Endothelial cell of umbilical vein (primary cell): ENCODE data around the gene STAT5B. TPM values are rescaled to one million over a fixed set of nuclear protein-coding genes. Genes with fewer than 3 reads are reported as not detected.

Experiments used
- BruUV-seq: library from RNA; stranded (reverse); fragments of 400-500 nt; replicated peaks from 2 replicates; lab custom pipeline; 2021; lab: Mats Ljungman, UMichigan
- CTCF ChIA-PET: fragments of 300-600, 350-600 bp; sonication (Branson Sonifier 250); formaldehyde crosslinking; loops from one replicate; lab custom pipeline; 2021; ENCODE audit warnings: antibody characterized with exemption, inconsistent platforms; lab: Charles Lee
- POLR2A ChIA-PET: fragments of 300-600, 350-600 bp; sonication (Branson Sonifier 250); formaldehyde crosslinking; loops from one replicate; lab custom pipeline; 2021; ENCODE audit warnings: antibody characterized with exemption, inconsistent platforms; lab: Charles Lee
- DNase-seq: peaks from one replicate; pipeline ENCODE4 v3.0.0-alpha.2; 2011; ENCODE audit warnings: low read depth, low spot score
- FAIRE-seq: peaks from 2 replicates; lab custom pipeline; 2011; peaks lifted over from hg19 to GRCh38; lab: Jason Lieb, UNC
- H2AFZ ChIP-seq: 2 replicates; pipeline ENCODE4 v1.6.0; 2012; ENCODE audit warnings: low read depth, low read length, control low read depth, inconsistent platforms
- H3K27ac ChIP-seq: 2 replicates; pipeline ENCODE4 v1.5.1; 2011; ENCODE audit warnings: low read depth, mild to moderate bottlenecking, control low read depth, low read length, moderate library complexity; ENCODE audit not compliant: insufficient read depth
- H3K27me3 ChIP-seq, 2 experiments: 2 replicates each; pipeline versions ENCODE4 v1.6.0 to v1.6.1; 2011; ENCODE audit warnings: low read length in 2 of 2, mixed read lengths in 1 of 2; ENCODE audit not compliant: control insufficient read depth in 2 of 2, insufficient read depth in 2 of 2
- H3K36me3 ChIP-seq, 2 experiments: 2 replicates in 1 of 2; 3 replicates in 1 of 2; pipeline ENCODE4 v1.5.1; 2011; ENCODE audit warnings: low read length in 2 of 2, mild to moderate bottlenecking in 1 of 2, moderate library complexity in 1 of 2; ENCODE audit not compliant: control insufficient read depth in 2 of 2, insufficient read depth in 2 of 2; ENCODE audit errors: extremely low read depth in 1 of 2
- H3K4me1 ChIP-seq: 3 replicates; pipeline ENCODE4 v1.5.1; 2011; ENCODE audit warnings: mild to moderate bottlenecking, low read length; ENCODE audit not compliant: control insufficient read depth, insufficient read depth; ENCODE audit errors: extremely low read depth
- H3K4me2 ChIP-seq: 2 replicates; pipeline ENCODE4 v1.6.1; 2011; ENCODE audit warnings: low read length, control low read depth, mixed read lengths; ENCODE audit not compliant: insufficient read depth
- H3K4me3 ChIP-seq, 3 experiments: fragments of 200-600 bp in 1 of 3; sonication (generic), shearing (Covaris generic) in 1 of 3; replicated peaks in 1 of 3; 2 replicates each; pipeline ENCODE4 v1.5.1; 2011 to 2016; ENCODE audit warnings: control low read depth in 3 of 3, low read length in 3 of 3, mild to moderate bottlenecking in 2 of 3, inconsistent platforms in 1 of 3, low read depth in 1 of 3, moderate library complexity in 1 of 3; ENCODE audit not compliant: insufficient read depth in 1 of 3
- H3K79me2 ChIP-seq: 2 replicates; pipeline ENCODE4 v1.6.0; 2012; ENCODE audit warnings: low read length, inconsistent platforms; ENCODE audit not compliant: control insufficient read depth, insufficient read depth
- H3K9ac ChIP-seq: replicated peaks from 2 replicates; pipeline ENCODE3; 2011; ENCODE audit warnings: low read length, control low read depth; ENCODE audit not compliant: insufficient read depth; ENCODE audit errors: extremely low read depth
- H3K9me1 ChIP-seq: replicated peaks from 3 replicates; pipeline ENCODE4 v1.6.0; 2011; ENCODE audit warnings: mild to moderate bottlenecking, low read length; ENCODE audit not compliant: control insufficient read depth, insufficient read depth; ENCODE audit errors: extremely low read depth
- H3K9me3 ChIP-seq: replicated peaks from 2 replicates; pipeline ENCODE4 v1.5.1; 2012; ENCODE audit warnings: low read length, inconsistent platforms; ENCODE audit not compliant: control insufficient read depth, insufficient read depth
- H4K20me1 ChIP-seq: replicated peaks from 2 replicates; pipeline ENCODE3; 2011; ENCODE audit warnings: mild to moderate bottlenecking, low read length; ENCODE audit not compliant: control insufficient read depth, insufficient read depth; ENCODE audit errors: extremely low read depth
- FOS ChIP-seq: IDR thresholded peaks from 2 replicates; pipeline ENCODE4 v1.6.1; 2011; ENCODE audit warnings: mild to moderate bottlenecking, low read length, moderate library complexity, borderline replicate concordance; ENCODE audit not compliant: insufficient read depth
- GATA2 ChIP-seq: IDR thresholded peaks from 2 replicates; pipeline ENCODE4 v1.7.0; 2011; ENCODE audit warnings: low read depth, mild to moderate bottlenecking, moderate library complexity, mixed read lengths, low read length; ENCODE audit not compliant: insufficient read length, insufficient read depth
- JUN ChIP-seq: IDR thresholded peaks from 2 replicates; pipeline ENCODE4 v1.6.1; 2011; ENCODE audit warnings: borderline replicate concordance, low read depth; ENCODE audit not compliant: insufficient read length, insufficient read depth
- MYC ChIP-seq: IDR thresholded peaks from one replicate; pipeline ENCODE4 v1.6.1; 2011; ENCODE audit warnings: mild to moderate bottlenecking, low read depth, low read length
- POLR2A ChIP-seq: IDR thresholded peaks from 2 replicates; pipeline ENCODE4 v1.6.1; 2012; ENCODE audit warnings: low read depth, mild to moderate bottlenecking, control low read depth, low read length
- POLR2AphosphoS5 ChIP-seq: IDR thresholded peaks from 2 replicates; pipeline ENCODE4 v1.6.1; 2012; ENCODE audit warnings: low read depth, mild to moderate bottlenecking, control low read depth, low read length, moderate library complexity; ENCODE audit not compliant: insufficient read depth
- dilution Hi-C: fragments of 300-500 bp; cut with MboI; formaldehyde crosslinking; loops from one replicate; pipeline ENCODE4 v1.15.0; 2019; ENCODE audit warnings: low sequenced_read_pairs; ENCODE audit not compliant: extremely low pct_ligation_motif_present
- intact Hi-C: fragments of 100-400 bp; cut with micrococcal nuclease; formaldehyde crosslinking; loops from one replicate; pipeline ENCODE4 v1.10.0; 2022
- polyA plus RNA-seq, 4 experiments: library from polyadenylated mRNA; depleted of rRNA in 3 of 4; stranded (reverse) in 3 of 4; unstranded in 1 of 4; fragments of >200 nt; gene quantifications; 2 replicates each; pipeline versions ENCODE4 v1.2.1 to v1.2.3, GENCODE V29; 2011 to 2012; ENCODE audit warnings: missing spikeins in 1 of 4
- total RNA-seq: library from RNA; stranded (reverse); gene quantifications from 2 replicates; pipeline ENCODE4 v1.2.3, GENCODE V29; 2021
- TF ChIP-seq, protein P1 (sequence below): IDR thresholded peaks from 2 replicates; pipeline ENCODE4 v1.6.1; 2011; ENCODE audit not compliant: insufficient read depth, insufficient read length

The STAT5B gene
- total and polyA plus RNA-seq, 2 donors (not counting 3 experiments of a cell fraction or from before 2014, with no cell fraction given) = 43.3 to 53.7 TPM

DNA sequence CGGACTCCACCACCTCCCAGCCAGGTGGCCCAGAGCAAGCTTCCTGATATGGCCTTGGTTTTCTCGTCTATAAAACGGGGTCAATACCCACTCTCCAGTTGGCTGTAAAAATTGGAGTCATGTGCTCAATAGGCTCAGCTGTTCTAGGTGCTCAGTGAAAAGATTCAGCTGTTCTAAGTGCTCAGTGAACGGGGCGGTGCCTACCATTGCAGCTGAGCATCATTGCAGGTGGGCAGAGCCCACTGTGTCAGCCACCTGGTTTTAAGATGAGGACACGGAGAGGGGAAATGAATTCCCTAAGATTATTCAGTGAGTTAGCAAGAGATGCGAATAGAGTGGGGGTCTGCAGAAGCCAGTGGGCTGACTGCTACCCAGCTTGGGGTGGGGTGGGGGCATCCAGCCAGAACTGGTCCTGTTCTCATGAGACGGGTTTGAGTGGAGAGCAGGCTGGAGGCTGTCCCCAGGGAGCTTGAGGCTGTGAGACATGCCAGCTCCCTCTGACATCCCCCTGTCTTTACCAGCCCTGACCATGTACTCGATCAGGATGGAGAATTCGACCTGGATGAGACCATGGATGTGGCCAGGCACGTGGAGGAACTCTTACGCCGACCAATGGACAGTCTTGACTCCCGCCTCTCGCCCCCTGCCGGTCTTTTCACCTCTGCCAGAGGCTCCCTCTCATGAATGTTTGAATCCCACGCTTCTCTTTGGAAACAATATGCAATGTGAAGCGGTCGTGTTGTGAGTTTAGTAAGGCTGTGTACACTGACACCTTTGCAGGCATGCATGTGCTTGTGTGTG is 34.0 kb upstream of the STAT5B start:
- FAIRE-seq (no peak), DNase-seq (no peak)
- Histone ChIP-seq H3K9ac (no peak overlapping the region), H2AFZ (no peak overlapping the region), H3K9me1 (no peaks in the 10 kb centered on the region), H3K4me2 (no peak overlapping the region), H4K20me1 (no peaks in the 10 kb centered on the region), H3K4me3 (no peak overlapping the region), H3K27ac (no peak overlapping the region), H3K4me1 (peaks cover 24% of the 10 kb centered on the region), H3K27me3 (no peaks in the 10 kb centered on the region), H3K9me3 (no peaks in the 10 kb centered on the region), H3K79me2 (no peaks in the 10 kb centered on the region), H3K36me3 (peaks cover 7 to 9% of the 10 kb centered on the region in 2 experiments)
- POLR2A ChIA-PET = no interaction called here
- dilution Hi-C loops = no loop called here
- TF ChIP-seq JUN = no peak
- TF ChIP-seq FOS = no peak
- TF ChIP-seq POLR2AphosphoS5 = no peak
- TF ChIP-seq GATA2 = no peak
- no peak for TF ChIP-seq POLR2A
- TF ChIP-seq, protein P1, sequence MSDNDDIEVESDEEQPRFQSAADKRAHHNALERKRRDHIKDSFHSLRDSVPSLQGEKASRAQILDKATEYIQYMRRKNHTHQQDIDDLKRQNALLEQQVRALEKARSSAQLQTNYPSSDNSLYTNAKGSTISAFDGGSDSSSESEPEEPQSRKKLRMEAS = no peak
- TF ChIP-seq MYC = no peak
- intact Hi-C loops = no loop called here
- CTCF ChIA-PET = interaction anchor here (1.1 to 6.3 kb wide), 6 partner anchors 12 to 217 kb away, joined by 3 to 72 read pairs (median 24); no protein-coding TSS in a partner anchor
- BruUV-seq = no TSS peak
